UCSD-AML1 (cell line): ENCODE data around the gene PAPPA.

Source experiments
- DNase-seq: peaks from one replicate; lab custom pipeline; 2025; ENCODE audit not compliant: unreplicated experiment; lab: John Stamatoyannopoulos, UW

Gene PAPPA

DNA sequence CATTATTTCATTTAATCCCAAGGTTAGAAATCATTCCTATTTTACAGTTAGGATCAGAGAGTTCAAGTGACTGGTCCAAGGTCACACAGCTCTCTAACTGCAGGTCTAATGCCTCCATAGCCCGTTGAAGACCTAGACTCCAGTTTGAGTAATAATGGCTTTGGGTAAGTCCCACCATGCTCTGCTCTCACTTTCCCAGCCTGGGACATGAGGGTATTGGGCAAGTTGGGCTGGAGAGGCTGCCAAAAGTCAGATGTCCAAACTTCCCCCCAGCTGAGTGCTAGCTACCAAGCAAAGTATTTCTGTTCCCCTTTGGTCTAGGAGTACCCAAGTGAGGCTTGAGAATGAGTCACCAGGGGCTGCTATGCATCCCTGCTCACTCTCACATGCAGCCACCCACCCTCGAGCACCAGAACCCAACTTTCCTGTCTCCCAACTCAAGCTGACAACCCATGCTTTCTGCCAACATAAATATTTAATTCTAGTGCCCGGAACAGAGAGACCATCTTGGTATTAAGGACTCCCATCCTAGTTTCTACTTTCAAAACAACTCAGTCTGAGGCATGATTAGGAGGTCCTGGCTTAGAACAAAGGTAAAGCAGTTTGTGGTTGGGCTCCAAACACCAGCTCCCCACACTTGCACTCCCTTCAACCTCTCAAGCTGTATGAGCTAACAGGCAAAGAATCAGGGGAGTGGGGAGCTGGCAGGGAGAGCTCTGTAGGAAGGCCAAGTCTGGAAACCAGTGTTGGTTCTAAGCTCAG is 297.0 kb downstream of the PAPPA start:
- DNase-seq: no peak

DNA sequence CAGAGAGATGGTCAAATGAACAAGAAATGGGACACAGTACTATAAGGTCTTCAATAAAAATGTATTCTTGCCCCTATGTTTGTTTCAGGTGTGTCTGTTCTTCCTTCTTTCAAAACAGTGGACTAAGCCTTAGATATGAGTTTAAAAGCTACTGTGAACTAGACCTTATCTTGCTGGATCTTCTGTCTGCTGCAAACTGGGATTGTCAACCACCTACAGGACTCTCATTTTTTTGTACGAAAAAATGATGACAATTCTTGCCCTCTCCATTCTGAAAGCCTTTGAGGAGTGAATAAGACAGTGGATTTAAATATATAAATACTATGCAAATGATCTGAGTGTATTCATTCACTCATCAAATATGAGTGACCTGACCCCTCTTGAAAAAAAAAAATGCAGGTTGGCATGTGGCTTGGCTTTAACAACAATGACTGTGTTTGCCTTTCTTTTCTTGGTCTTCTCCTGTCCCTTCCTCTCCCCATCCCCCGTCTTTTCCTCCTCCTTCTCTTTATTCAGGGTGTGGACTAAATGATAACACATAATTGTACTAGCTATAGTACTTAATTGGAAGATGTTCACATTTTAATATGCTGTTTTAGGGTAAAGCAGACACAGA is 298.0 kb downstream of the PAPPA start:
- DNase-seq: no peak
